Measurements from ENCODE around the gene PRC1.
"Not testable (repeated sequence)": the region's sequence is repeated elsewhere in the genome, so short reads cannot be mapped to it uniquely, and the experiment has no call there.

PRC1 gene

DNA sequence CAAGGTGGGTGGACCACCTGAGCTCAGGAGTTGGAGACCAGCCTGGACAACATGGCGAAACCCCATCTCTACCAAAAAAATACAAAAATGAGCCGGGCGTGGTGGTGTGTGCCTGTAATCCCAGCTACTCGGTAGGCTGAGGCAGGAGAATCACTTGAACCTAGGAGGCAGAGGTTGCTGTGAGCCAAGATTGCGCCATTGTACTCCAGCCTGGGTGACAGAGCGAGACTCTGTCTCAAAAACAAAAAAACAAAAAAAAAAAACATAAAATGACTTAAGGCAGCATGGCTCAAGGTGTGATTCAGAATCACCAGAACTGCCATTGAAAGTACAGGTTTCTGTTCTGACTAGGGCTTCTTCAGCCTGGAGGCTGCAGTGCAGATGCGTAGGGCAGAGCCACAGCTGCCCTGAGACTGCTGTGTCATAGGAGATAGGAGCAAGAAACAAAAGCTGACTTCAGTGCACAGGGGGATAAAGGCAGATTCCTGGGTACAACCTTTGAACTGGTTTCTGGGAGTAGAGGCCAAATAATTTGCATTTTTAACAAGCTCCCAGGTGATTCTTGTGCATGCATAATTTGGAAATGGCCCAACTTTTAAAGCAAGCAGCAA lies 71.5 kb downstream of the PRC1 start:
- DNase-seq; intact Hi-C loops (cut with DNase I): not testable (repeated sequence)

DNA sequence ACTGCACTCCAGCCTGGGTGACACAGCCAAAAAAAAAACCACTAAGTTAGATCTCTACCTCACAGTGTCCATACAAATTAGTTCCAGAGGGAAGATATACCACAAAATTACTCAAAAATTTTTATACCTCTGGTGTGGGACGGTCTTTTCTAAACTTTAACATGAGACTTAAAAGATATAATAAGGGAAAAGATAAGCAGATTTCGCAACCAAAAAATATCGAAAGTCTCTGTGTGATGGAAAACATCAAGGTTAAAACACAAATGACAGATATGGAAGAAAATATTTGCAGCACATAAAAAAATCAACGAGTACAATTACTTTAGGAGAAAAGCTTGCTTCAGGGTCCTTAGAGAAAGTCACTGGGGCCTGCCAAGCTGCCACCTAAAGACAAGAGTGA lies 72.4 kb downstream of the PRC1 start:
- DNase-seq: no peak
- intact Hi-C loops (cut with DNase I): no loop called here

DNA sequence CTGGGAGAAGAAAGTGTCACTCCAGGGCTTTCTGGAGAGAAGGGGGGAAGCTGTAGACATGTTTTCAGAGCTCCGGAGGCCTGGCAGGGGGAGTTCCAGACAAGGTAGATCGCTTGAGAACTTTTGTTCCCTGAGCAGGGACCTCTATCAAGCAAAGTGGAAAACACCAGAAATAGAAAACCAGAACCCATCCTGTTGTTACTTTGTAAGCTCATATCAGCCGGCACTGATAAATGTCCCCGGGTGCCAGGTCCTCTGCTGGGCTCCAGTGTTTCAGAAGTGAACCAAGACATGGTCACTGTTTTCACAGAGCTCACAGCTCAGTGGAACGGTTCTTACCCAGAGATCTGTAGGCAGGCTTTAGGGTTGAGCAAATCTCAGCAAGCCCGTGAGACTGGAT lies 75.5 kb downstream of the PRC1 start:
- no peak for DNase-seq
- intact Hi-C loops (cut with DNase I): no loop called here

DNA sequence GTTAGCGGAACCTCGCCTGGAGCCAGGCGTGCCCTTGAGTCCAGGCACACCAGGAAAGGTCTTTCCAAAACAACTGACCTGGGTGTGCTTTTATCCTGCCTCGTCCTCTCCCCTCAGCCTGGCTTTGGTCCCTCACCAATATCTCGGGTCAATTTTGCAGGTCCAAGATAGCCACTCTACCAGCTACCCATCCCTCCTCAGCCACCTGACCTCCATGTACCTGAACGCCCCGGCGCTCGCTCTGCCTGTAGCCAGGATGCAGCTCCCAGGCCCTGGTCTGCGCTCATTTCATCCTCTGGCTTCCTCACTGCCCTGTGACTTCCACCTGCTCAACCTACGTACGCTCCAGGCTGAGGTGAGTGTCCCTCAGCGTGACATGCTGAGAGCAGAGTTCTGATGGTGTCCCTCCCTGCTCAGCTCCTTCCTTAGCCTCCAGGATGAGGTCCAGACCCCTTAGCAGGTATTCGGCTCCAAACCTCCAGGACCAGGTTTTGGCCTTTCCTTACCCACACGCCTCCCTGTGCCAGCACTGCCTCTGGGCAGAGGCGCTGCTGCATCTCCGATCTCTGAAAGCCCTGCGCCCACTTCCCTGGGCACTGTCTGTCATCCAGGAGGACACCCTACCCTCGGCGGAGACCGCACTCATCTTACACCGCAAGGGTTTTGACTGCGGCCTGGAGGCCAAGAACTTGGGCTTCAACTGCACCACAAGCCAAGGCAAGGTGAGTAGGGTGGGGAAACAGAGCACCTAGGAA lies 76.1 kb downstream of the PRC1 start:
- no peak for DNase-seq
- intact Hi-C loops (cut with DNase I): no loop called here

DNA sequence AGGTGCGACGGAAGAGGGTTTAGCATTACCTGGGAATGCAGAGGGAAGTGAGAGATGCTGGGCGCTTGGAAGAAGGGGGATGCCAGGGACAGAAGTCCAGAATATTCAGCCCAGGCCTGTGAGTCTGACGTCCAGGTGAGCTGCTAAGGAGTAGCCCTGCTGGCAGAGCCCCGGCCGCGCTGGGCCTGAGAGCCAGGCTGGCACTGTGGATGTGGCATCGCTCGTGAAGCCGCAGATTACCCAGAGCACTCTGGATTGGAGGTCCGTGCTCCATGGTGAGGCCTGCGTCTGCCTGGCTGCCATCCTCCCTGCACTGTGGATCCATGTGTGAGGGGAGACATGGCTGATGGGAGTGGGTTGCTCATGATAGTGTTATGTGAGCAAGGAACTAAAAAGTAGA lies 76.8 kb downstream of the PRC1 start:
- no peak for DNase-seq
- intact Hi-C loops (cut with DNase I): no loop called here

DNA sequence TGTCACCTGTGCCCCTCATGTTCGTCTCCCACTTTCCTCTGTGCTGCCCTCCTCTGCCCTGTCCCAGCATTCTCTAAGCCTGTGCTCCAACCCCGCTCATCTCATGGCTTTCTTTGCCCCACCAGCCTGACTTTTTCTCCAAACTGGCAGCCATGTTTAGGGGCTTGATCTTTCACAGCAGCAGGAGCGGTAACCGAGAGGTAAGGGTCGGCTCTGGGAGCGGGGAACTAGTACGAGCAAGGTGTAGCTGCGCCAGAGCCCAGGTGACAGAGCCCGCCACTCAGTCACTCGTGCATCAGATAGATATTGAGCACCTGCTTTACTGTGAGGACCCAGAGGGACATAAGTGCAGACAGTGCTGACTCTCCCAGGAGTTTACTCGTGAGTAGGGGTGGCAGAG lies 77.9 kb downstream of the PRC1 start:
- DNase-seq: no peak
- intact Hi-C loops (cut with DNase I): no loop called here
